Measurements from ENCODE around the gene ZNF615.
A peak's percentile ranks its signal among the peaks of the same experiment; 100 is the strongest.
"Not testable (repeated sequence)": the region's sequence is repeated elsewhere in the genome, so short reads cannot be mapped to it uniquely, and the experiment has no call there.

Gene ZNF615

GRCh38 chr19:52007806-52008557 is at the start of gene ZNF615:
TSS of gene ZNF615 (minus strand) at chr19:52008211. CDS start at chr19:52003711, 4,500 bp downstream.
- DNase-seq = peak; percentile 88

DNA sequence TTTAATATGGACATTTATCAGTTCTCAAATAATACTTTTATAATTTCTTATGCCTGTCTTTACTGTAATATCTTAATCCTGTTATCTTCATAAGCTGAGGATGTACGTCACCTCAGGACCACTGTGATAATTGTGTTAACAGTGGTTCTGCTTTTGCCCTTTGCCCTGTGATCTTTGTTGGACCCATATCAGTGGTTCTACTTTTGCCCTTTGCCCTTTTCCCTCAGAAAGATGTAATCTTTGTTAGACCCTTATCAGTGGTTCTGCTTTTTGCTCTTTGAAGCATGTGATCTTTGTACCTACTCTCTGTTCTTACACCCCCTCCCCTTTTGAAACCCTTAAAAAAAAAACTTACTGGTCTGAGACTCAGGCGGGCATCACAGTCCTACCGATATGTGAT is 48.5 kb upstream of the ZNF615 start:
- DNase-seq = not testable (repeated sequence)

DNA sequence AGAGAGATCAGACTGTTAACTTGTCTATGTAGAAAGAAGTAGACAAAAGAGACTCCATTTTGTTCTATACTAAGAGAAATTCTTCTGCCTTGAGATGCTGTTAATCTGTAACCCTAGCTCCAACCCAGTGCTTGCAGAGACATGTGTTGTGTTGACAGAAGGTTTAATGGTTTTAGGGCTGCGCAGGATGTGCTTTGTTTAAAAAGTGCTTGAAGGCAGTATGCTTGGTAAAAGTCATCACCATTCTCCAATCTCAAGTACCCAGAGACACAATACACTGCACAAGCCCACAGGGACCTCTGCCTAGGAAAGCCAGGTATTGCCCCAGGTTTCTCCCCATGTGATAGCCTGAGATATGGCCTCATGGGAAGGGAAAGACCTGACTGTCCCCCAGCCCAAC is 43.7 kb upstream of the ZNF615 start:
- not testable (repeated sequence) for DNase-seq

GRCh38 chr19:52048555-52049501 is 40.8 kb upstream of the ZNF615 start, which contains the start of gene ZNF432:
TSS of gene ZNF432 (minus strand) at chr19:52048838. CDS start at chr19:52046868, 1,970 bp downstream.
- DNase-seq = peak; percentile 87

GRCh38 chr19:52039169-52039568 is 31.2 kb upstream of the ZNF615 start:
- no peak for DNase-seq

GRCh38 chr19:52034051-52034728 is 26.2 kb upstream of the ZNF615 start:
- no peak for DNase-seq

DNA sequence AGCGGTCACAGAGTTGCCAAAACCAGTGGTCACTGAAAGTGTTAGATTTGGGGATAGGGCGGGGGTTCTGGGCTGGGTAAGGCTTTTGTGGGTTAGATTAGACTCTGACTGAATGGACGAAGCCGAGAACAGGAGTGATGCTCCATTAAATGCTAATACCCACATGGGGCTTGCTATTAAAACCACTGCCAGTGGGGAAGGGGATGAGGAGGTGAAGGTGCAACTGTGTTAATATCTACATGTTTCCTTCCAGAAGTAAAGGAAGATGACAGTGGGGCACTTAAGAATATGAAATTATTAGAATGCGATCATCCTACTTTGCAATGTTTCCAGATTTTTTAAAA is 20.7 kb upstream of the ZNF615 start:
- no peak for DNase-seq

DNA sequence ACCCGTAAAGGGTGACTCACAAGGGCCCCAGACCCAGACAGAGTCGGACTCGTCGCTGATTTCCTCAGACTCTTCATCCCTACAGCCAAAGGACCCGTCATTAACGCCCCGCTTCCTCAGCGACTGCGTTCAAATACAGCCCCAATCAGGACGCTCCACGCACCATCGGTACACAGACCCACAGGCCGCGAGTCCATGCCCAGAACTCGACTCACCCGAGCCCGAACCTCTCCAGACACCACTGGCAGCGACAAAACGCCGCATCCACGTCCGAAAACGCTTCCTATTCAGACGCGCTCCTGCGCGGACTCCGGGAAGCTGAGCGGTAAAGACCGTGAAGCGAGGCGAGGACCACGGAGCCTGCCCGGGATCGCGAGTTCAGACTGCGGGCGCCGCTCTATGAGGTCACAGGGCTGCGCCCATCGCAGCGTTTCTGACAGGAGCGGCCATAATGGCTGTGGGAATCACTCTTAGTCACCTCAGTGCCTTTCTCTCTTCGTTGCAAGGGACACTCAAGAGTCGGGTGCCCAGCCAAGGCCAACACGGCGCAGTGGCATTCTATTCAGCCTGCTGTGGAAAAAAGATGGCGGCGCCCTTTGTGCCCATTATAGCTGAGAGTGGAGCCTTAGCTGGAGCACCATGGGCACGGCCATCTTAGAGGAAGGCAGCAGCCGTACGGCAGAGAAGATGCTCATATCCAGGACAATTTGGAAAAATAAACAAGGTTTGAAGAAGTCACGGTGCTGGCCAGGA is 20.2 kb upstream of the ZNF615 start, which contains the start of gene ZNF614:
ZNF614 (minus strand) TSS at position 353 of the 753 bp plus-strand sequence. CDS start 2,634 bp downstream, outside the sequence.
- DNase-seq = peak; percentile 85

GRCh38 chr19:52026255-52026990 is 18.4 kb upstream of the ZNF615 start:
- DNase-seq = not testable (repeated sequence)

DNA sequence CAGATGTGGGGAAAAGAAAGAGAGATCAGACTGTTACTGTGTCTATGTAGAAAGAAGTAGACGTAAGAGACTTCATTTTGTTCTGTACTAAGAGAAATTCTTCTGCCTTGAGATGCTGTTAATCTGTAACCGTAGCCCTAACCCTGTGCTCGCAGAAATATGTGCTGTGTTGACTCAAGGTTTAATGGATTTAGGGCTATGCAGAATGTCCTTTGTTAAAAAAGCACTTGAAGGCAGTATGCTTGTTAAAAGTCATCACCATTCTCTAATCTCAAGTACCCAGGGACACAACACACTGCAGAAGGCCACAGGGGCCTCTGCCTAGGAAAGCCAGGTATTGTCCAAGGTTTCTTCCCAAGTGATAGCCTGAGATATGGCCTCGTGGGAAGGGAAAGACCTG is 16.5 kb upstream of the ZNF615 start:
- not testable (repeated sequence) for DNase-seq

DNA sequence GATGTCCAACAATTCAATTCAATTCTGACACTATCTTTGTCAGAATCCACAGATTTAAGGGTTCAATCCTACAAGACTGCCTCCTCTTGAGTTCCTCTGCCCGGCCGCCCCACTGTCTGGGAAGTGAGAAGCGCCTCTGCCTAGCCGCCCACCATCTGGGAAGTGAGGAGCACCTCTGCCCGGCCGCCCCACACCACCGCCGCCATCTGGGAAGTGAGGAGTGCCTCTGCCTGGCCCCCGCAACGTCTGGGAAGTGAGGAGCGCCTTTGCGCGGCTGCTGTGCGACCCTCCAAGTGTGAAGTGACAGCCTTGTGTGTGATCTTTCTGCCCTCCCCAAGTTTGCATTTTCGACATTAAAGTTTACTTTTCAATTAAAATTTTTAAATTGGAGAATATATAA is 14.2 kb upstream of the ZNF615 start:
- no peak for DNase-seq

- DNase-seq = no peak
Observed at GRCh38 chr19:52020506-52020905, 12.5 kb upstream of the ZNF615 start.

DNA sequence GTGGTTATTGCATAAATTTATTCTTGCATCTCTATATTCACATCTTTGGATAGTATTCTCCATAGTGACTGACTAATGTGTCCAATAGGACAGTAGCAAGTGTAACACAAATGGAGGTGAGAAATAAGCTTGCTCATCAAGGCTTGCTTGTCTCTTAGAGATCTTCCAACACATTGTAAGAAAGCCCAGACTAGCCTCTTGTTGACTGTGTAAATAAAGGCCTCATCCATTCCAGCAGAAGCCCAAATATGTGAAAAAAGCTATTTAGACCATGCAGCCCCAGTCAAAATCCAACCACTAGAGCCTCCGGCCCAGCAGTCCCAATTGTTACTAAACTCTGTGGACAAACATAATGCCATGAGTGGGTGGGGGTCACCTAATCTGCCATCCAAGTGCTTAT is 2.7 kb upstream of the ZNF615 start:
- DNase-seq = no peak

DNA sequence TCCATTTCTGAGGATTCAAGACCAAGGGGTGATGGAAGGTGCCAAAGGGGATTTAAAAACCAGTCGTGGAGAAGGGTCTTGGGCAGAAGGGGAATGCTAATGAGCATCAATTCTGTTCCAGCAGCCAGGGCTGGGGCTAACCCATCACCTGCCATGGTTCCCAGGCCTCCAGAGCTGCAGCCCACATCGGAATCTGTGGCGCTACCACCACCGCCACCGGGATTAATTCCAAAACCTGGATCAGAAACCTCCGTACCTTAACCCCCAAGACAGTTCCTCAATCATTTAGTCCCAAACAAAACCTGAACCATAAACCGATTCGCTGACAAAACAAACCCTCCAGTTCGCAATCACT is 583 bp downstream of the ZNF615 start:
- peak; percentile 4 for DNase-seq

DNA sequence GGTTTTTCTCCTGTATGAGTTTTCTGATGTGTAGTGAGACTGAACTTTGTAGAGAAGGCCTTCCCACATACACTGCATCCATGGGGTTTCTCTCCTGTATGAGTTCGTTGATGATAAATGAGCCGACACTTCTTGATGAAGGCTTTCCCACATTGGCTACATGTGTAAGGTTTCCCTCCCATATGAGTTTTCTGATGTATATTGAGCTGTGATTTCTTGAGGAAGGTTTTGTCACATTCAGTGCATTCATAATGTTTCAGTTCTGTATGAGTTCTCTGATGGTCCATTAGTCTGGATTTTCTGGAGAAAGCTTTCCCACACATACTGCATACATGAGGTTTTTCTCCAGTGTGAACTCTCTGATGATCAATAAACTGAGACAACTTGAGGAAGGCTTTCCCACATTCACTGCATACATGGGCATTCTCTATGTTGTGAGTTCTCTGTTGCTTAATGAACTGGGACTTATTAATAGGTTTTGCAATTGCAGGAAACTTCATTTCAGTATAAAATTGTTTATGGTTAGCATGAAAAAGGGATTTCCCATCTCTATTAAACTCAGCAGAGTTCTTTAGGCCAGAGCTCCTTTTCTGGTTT is 13.9 kb downstream of the ZNF615 start:
- no peak for DNase-seq

DNA sequence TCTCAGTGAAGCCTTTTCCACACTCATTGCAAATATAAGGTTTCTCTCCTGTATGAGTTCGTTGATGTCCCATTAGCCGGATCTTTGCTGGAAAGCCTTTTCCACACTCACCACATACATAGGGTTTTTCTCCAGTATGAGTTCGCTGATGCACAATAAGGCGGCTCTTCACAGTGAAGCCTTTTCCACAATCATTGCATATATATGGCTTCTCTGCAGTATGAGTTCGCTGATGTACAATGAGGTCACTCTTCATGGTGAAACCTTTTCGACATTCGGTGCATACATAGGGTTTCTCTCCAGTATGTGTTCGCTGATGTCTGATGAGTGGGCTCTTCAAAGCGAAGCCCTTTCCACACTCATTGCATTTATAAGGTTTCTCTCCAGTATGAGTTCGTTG is 14.6 kb downstream of the ZNF615 start:
- no peak for DNase-seq

GRCh38 chr19:51986309-51987291 is 21.4 kb downstream of the ZNF615 start, which contains the start of gene ZNF350:
TSS of gene ZNF350 (minus strand) at chr19:51986840. CDS start at chr19:51974360, 12,480 bp downstream.
- DNase-seq = peak; percentile 94

GRCh38 chr19:51983361-51983760 is 24.6 kb downstream of the ZNF615 start:
- DNase-seq = no peak

DNA sequence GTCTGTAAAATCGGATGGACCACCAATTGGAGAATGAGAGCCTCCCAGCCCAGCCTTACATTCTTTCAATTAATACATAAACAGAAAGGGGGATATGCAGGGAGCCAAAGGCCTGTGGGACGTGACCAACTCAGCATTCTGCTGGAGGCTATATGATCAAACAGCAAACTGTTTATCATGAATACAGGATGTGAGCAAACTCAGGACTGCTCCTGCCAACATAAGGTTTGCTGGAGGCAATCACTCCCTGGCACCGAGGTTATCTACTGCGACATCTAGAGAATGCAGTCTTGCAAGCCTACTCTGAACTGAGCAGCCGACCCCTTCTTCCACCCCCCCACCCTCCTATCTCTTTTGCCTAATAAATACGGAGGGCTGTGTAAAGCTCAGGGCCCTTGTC is 27.1 kb downstream of the ZNF615 start:
- not testable (repeated sequence) for DNase-seq

All from CD4-positive, alpha-beta T cell treated with Interleukin-12 subunit alpha and Interleukin-12 subunit beta, for 1 hour (primary cell).